ENCODE results near the gene UBE2G1.
A peak's percentile ranks its signal among the peaks of the same experiment; 100 is the strongest.
"Not testable (repeated sequence)": the region's sequence is repeated elsewhere in the genome, so short reads cannot be mapped to it uniquely, and the experiment has no call there.

The UBE2G1 gene

DNA sequence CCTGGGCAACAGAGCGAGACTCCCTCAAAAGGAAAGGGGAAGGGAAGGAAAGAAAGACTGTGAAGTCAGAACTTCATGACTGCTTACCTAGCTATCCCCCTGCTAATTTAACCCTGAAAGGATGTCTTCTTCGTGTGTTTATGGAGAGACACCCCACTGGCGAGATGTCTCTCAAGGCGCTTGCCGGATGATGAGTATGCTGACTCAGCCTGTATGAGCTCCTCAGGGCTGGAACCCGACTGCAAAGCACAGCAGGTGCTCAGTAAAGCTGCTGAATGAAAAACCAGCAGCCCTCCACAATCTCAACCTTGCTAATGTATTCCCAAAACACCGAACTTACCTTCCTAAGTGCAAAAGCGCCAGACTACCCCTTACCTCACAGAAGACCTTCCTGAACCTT lies 105.0 kb downstream of the UBE2G1 start:
- Histone ChIP-seq H3K4me1 (ENCODE audit: control insufficient read depth in 1 of 2, insufficient read depth in 2 of 2, low read length in 2 of 2) (peaks cover 5 to 28% of the 10 kb centered on the region in 2 donors), H3K27me3 (ENCODE audit: low read depth, low read length) (no peaks in the 10 kb centered on the region), H3K9me3 (ENCODE audit: control insufficient read depth in 1 of 2, low read length in 2 of 2) (peaks cover 0 to 3% of the 10 kb centered on the region in 2 donors), H3K36me3 (ENCODE audit: control insufficient read depth in 1 of 2, insufficient read depth in 2 of 2, low read length in 2 of 2) (peaks cover 0 to 14% of the 10 kb centered on the region in 2 donors), H3K27ac (ENCODE audit: low read length) (no peak overlapping the region), H3K4me3 (ENCODE audit: low read depth in 1 of 2, low read length in 2 of 2) (no peak overlapping the region)

DNA sequence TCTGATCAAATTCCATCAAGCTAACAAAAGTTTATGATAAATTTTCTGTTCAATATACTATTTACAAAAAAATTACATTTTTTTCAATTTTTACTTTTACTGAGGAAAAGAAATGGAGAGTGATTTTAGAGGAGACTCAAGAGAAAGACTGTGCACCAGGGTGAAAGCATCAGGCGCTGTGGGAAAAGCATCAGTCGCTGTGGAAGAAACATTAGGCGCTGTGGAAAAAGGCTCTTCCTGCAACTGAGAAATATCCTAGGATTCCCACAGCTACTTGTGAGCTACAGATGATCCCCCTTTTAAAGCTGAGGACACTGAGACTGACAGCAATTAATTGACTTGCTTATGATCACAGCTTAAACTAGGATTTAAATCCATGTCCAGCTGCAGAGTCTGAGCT lies 107.6 kb downstream of the UBE2G1 start:
- Histone ChIP-seq H3K27ac (ENCODE audit: low read length) (no peak overlapping the region), H3K36me3 (ENCODE audit: control insufficient read depth in 1 of 2, insufficient read depth in 2 of 2, low read length in 2 of 2) (peaks cover 0 to 16% of the 10 kb centered on the region in 2 donors), H3K27me3 (ENCODE audit: low read depth, low read length) (no peaks in the 10 kb centered on the region), H3K4me3 (ENCODE audit: low read depth in 1 of 2, low read length in 2 of 2) (no peak overlapping the region), H3K9me3 (ENCODE audit: control insufficient read depth in 1 of 2, low read length in 2 of 2) (peaks cover 0 to 3% of the 10 kb centered on the region in 2 donors), H3K4me1 (ENCODE audit: control insufficient read depth in 1 of 2, insufficient read depth in 2 of 2, low read length in 2 of 2) (peaks cover 5 to 25% of the 10 kb centered on the region in 2 donors)

DNA sequence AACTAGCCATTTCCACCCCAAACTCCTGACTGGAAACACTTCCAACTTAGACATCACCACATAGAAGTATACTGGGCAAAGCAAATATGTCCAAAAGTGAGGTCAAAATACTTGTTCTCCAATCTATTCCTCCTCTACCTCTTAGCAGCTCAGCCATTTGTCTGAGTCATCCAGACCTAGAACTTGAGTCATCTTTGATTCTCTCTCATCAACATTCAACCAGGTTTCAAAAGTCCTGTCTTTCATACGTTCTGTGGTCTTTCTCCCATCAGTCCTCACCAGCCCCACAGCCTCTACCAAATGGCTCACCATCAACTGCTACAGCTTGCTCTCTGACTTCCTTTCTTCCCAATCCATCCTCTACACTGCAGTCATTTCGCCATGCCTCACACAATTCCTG lies 109.5 kb downstream of the UBE2G1 start:
- Histone ChIP-seq H3K4me3 (ENCODE audit: low read depth in 1 of 2, low read length in 2 of 2) (no peak overlapping the region), H3K9me3 (ENCODE audit: control insufficient read depth in 1 of 2, low read length in 2 of 2) (peaks cover 0 to 3% of the 10 kb centered on the region in 2 donors), H3K27ac (ENCODE audit: low read length) (no peak overlapping the region), H3K36me3 (ENCODE audit: control insufficient read depth in 1 of 2, insufficient read depth in 2 of 2, low read length in 2 of 2) (peaks cover 0 to 16% of the 10 kb centered on the region in 2 donors), H3K27me3 (ENCODE audit: low read depth, low read length) (no peaks in the 10 kb centered on the region), H3K4me1 (ENCODE audit: control insufficient read depth in 1 of 2, insufficient read depth in 2 of 2, low read length in 2 of 2) (peaks cover 5 to 14% of the 10 kb centered on the region in 2 donors)

DNA sequence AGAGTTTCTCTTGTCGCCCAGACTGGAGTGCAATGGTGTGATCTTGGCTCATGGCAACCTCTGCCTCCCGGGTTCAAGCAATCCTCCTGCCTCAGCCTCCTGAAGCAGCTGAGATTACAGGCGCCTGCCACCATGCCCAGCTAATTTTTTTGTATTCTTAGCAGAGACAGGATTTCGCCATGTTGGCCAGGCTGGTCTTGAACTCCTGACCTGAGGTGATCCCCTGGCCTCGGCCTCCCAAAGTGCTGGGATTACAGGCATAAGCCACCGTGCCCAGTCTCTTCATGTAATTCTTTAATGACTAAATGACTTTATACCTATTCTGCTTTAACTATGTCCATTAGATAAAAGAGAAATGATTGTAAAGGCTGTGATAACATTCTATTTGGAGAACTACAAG lies 111.2 kb downstream of the UBE2G1 start:
- not testable (repeated sequence) for H3K27me3 ChIP-seq (ENCODE audit: low read depth, low read length); H3K27ac ChIP-seq (ENCODE audit: low read length); H3K4me3 ChIP-seq (ENCODE audit: low read depth in 1 of 2, low read length in 2 of 2); H3K9me3 ChIP-seq (ENCODE audit: control insufficient read depth in 1 of 2, low read length in 2 of 2); H3K4me1 ChIP-seq (ENCODE audit: control insufficient read depth in 1 of 2, insufficient read depth in 2 of 2, low read length in 2 of 2)
- H3K36me3 ChIP-seq (ENCODE audit: control insufficient read depth in 1 of 2, insufficient read depth in 2 of 2, low read length in 2 of 2), result peaks cover 0 to 15% of the 10 kb centered on the region in 2 donors

DNA sequence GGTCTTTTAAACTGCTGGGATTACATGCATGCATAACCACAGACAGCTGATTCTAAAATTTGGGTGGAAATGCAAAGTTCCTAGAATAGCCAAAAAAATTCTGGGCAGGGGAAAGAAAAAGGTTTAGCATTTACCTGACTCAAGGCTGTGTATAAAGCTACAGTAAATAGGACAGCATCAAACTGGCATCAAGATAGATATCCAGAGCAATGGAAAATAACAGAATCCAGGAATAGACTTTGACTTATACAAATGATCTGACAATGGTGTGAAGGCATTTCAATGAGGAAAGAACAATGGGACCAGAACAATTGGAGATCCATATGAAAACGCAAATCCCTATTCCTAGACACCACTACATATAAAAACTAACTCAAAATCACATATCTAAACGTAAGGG lies 115.6 kb downstream of the UBE2G1 start:
- H3K4me1 ChIP-seq (ENCODE audit: control insufficient read depth in 1 of 2, insufficient read depth in 2 of 2, low read length in 2 of 2), result peaks cover 12 to 32% of the 10 kb centered on the region in 2 donors
- H3K9me3 ChIP-seq (ENCODE audit: control insufficient read depth in 1 of 2, low read length in 2 of 2), result no peaks in the 10 kb centered on the region
- H3K4me3 ChIP-seq (ENCODE audit: low read depth in 1 of 2, low read length in 2 of 2), result no peak overlapping the region
- H3K27me3 ChIP-seq (ENCODE audit: low read depth, low read length), result no peaks in the 10 kb centered on the region
- no peak overlapping the region for H3K27ac ChIP-seq (ENCODE audit: low read length)
- no peaks in the 10 kb centered on the region for H3K36me3 ChIP-seq (ENCODE audit: control insufficient read depth in 1 of 2, insufficient read depth in 2 of 2, low read length in 2 of 2)

DNA sequence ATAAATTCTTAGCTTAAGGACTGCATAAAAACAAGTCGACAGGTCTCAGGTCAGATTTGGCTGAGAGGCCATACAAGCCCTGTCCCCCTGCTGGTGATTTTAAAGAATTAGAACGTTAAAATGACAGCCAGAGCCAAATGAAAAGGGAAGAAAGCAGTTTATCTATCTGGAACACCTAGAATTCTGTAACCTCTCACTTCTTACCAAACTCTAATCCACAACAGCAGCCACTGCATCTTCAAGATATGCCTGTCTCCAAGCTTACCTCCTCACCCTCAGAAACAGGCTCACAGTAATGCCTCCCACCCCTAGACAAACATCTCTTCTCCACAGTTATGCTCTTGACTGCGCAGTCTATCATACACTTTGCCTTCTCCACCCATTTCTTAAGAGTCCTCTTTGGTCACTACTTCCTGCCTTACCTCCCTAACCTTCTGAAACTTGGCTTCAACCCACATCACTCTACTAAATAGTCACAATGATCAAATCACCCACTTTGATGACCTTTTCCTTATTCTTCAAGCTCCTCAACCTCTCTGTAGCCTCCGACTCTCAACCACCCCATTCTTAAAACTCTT lies 116.9 kb downstream of the UBE2G1 start:
- Histone ChIP-seq H3K36me3 (ENCODE audit: control insufficient read depth in 1 of 2, insufficient read depth in 2 of 2, low read length in 2 of 2) (no peaks in the 10 kb centered on the region), H3K27me3 (ENCODE audit: low read depth, low read length) (no peaks in the 10 kb centered on the region), H3K27ac (ENCODE audit: low read length) (no peak overlapping the region), H3K4me3 (ENCODE audit: low read depth in 1 of 2, low read length in 2 of 2) (no peak overlapping the region), H3K9me3 (ENCODE audit: control insufficient read depth in 1 of 2, low read length in 2 of 2) (no peaks in the 10 kb centered on the region), H3K4me1 (ENCODE audit: control insufficient read depth in 1 of 2, insufficient read depth in 2 of 2, low read length in 2 of 2) (peaks cover 12 to 27% of the 10 kb centered on the region in 2 donors)

DNA sequence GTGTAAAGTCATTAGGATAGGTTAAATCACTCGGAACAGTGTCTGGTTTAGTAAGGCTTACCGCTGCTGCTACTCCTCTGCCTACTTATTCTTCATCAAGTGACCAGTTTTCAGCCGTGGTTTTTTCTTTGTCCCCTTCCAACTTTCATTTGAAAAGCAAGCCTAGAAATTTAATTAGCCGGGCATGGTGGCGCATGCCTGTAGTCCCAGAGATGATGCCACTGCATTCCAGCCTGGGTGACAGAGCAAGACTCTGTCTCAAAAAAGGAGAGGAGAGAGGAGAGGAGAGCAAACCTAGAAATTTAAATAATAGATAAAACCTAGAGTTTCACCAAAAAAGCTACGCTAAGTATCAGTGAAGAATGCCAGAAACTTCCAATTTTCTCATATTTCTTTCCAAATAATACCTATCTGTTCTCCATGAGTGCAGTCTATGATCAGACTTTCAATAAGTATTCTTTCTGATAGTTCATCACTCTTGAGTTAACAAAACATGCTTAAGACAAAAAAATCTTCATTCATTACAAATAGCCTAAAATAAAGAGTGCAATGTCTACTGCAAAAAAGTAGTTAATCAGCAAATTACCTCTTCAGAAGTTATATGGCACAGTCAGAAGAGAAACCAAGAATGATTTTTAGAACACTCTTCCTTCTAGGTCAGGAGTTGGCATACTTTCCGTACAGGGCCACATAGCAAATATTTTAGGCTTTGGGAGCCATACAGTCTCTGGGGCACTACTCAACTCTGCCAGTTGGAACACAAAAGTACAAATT lies 117.8 kb downstream of the UBE2G1 start:
- no peak overlapping the region for H3K4me3 ChIP-seq (ENCODE audit: low read depth in 1 of 2, low read length in 2 of 2)
- H3K36me3 ChIP-seq (ENCODE audit: control insufficient read depth in 1 of 2, insufficient read depth in 2 of 2, low read length in 2 of 2), result no peaks in the 10 kb centered on the region
- H3K27ac ChIP-seq (ENCODE audit: low read length), result no peak overlapping the region
- H3K27me3 ChIP-seq (ENCODE audit: low read depth, low read length), result no peaks in the 10 kb centered on the region
- peaks cover 12 to 27% of the 10 kb centered on the region in 2 donors for H3K4me1 ChIP-seq (ENCODE audit: control insufficient read depth in 1 of 2, insufficient read depth in 2 of 2, low read length in 2 of 2)
- H3K9me3 ChIP-seq (ENCODE audit: control insufficient read depth in 1 of 2, low read length in 2 of 2), result no peaks in the 10 kb centered on the region

DNA sequence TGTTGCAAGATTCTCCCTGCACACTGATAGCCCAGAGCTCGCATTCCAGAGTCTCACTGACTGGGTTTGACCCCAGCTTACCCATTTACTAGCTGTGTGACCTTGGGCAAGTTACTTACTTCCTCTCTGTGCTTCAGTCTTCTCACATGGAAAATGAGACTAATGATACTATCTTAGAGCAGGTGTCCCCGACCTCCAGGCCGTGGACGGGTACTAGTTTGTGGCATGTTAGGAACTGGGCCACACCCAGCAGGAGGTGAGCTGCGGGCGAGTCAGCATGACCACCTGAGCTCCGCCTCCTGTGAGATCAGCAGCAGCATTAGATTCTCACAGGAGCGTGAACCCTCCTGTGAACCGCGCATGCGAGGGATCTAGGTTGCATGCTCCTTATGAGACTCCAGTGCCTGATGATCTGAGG lies 118.5 kb downstream of the UBE2G1 start:
- Histone ChIP-seq H3K9me3 (ENCODE audit: control insufficient read depth in 1 of 2, low read length in 2 of 2) (no peaks in the 10 kb centered on the region), H3K4me3 (ENCODE audit: low read depth in 1 of 2, low read length in 2 of 2) (no peak overlapping the region), H3K4me1 (ENCODE audit: control insufficient read depth in 1 of 2, insufficient read depth in 2 of 2, low read length in 2 of 2) (peaks cover 12 to 27% of the 10 kb centered on the region in 2 donors), H3K27me3 (ENCODE audit: low read depth, low read length) (no peaks in the 10 kb centered on the region), H3K36me3 (ENCODE audit: control insufficient read depth in 1 of 2, insufficient read depth in 2 of 2, low read length in 2 of 2) (no peaks in the 10 kb centered on the region), H3K27ac (ENCODE audit: low read length) (peak overlapping the region; percentile 16)

DNA sequence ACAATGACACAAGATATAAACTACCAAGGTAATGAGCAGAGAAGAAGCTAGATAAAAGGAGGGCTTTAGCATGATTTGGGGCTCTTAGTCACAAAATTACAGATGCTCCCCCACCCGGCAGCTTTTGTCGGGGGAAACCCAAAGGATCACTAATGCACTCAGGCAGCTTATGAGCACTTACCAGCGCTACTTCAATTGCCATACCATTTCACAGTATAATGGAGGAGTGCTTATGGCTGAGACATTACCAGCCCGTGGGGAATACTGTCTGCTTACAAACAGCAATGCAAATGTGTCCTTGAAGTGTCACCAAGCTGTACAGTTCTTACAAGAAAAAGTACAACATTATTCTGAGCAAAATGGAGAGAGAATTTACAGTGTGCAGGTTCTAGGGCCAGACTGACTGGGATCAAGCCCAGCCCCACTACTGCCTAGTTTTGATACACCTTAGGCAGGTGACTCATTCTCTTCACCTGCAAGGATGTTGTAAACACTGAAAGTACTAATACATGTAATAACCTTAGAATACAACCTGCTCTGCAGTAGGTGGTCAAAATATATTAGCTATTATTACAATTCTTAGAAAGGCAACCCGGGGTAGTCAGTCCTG lies 119.0 kb downstream of the UBE2G1 start:
- Histone ChIP-seq H3K4me3 (ENCODE audit: low read depth in 1 of 2, low read length in 2 of 2) (no peak overlapping the region), H3K4me1 (ENCODE audit: control insufficient read depth in 1 of 2, insufficient read depth in 2 of 2, low read length in 2 of 2) (peaks cover 12 to 27% of the 10 kb centered on the region in 2 donors), H3K36me3 (ENCODE audit: control insufficient read depth in 1 of 2, insufficient read depth in 2 of 2, low read length in 2 of 2) (no peaks in the 10 kb centered on the region), H3K27me3 (ENCODE audit: low read depth, low read length) (no peaks in the 10 kb centered on the region), H3K27ac (ENCODE audit: low read length) (peak overlapping the region; percentile 16), H3K9me3 (ENCODE audit: control insufficient read depth in 1 of 2, low read length in 2 of 2) (no peaks in the 10 kb centered on the region)

DNA sequence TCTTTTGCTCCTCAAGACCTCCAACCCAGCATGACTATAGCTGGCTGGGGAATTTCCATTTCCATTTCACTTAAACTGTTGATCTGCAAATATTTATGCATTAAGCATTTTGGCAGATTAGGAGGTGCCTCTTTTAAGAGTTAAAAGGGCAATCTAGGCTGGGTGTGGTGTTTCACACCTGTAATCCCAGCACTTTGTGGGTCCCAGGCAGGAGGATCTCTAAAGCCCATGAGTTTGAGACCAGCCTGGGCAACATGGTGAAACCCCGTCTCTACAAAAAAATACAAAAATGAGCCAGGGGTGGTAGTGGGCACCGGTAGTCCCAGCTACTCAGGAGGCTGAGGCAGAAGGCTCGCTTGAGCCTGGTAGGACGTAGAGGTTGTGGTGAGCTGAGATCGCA lies 119.8 kb downstream of the UBE2G1 start:
- peaks cover 12 to 26% of the 10 kb centered on the region in 2 donors for H3K4me1 ChIP-seq (ENCODE audit: control insufficient read depth in 1 of 2, insufficient read depth in 2 of 2, low read length in 2 of 2)
- H3K36me3 ChIP-seq (ENCODE audit: control insufficient read depth in 1 of 2, insufficient read depth in 2 of 2, low read length in 2 of 2), result peaks cover 6 to 7% of the 10 kb centered on the region in 2 donors
- no peaks in the 10 kb centered on the region for H3K9me3 ChIP-seq (ENCODE audit: control insufficient read depth in 1 of 2, low read length in 2 of 2)
- no peak overlapping the region for H3K27ac ChIP-seq (ENCODE audit: low read length)
- H3K4me3 ChIP-seq (ENCODE audit: low read depth in 1 of 2, low read length in 2 of 2), result no peak overlapping the region
- H3K27me3 ChIP-seq (ENCODE audit: low read depth, low read length), result no peaks in the 10 kb centered on the region

DNA sequence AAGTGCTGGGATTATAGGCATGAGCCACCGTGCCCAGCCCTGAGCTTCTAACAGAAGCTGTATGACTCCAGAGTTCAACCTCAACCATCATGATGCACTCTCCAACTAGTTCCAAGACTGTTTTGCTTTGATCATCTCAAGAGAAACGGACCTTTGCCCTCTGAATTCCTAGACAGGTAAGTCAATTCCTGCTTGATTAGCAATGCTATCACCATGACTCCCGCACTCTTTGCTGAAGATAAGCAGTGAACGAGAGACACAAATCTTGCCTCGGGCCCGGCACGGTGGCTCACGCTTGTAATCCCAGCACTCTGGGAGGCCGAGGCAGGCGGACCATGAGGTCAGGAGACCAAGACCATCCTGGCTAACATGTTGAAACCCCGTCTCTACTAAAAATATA lies 124.9 kb downstream of the UBE2G1 start:
- peaks cover 0 to 3% of the 10 kb centered on the region in 2 donors for H3K4me1 ChIP-seq (ENCODE audit: control insufficient read depth in 1 of 2, insufficient read depth in 2 of 2, low read length in 2 of 2)
- H3K36me3 ChIP-seq (ENCODE audit: control insufficient read depth in 1 of 2, insufficient read depth in 2 of 2, low read length in 2 of 2), result peaks cover 9 to 31% of the 10 kb centered on the region in 2 donors
- no peak overlapping the region for H3K4me3 ChIP-seq (ENCODE audit: low read depth in 1 of 2, low read length in 2 of 2)
- H3K9me3 ChIP-seq (ENCODE audit: control insufficient read depth in 1 of 2, low read length in 2 of 2), result no peaks in the 10 kb centered on the region
- H3K27ac ChIP-seq (ENCODE audit: low read length), result no peak overlapping the region
- H3K27me3 ChIP-seq (ENCODE audit: low read depth, low read length), result no peaks in the 10 kb centered on the region
